ENCODE results near the gene NEURL1.

NEURL1 gene

GRCh38 chr10:103454026-103454425 lies 39.5 kb upstream of the NEURL1 start:
- H3K4me3 Mint-ChIP-seq = no peak overlapping the region
- peaks cover 14 to 22% of the 10 kb centered on the region in 2 donors for H3K36me3 Mint-ChIP-seq

GRCh38 chr10:103455235-103455634 lies 38.3 kb upstream of the NEURL1 start:
- DNase-seq (no peak), ATAC-seq (replicated peaks) (no peak)
- Mint-ChIP-seq H3K36me3 (peaks cover 5 to 11% of the 10 kb centered on the region in 2 donors), H3K27me3 (peaks cover 7 to 18% of the 10 kb centered on the region in 2 donors), H3K4me1 (peaks cover 20 to 21% of the 10 kb centered on the region in 2 donors), H3K9me3 (no peaks in the 10 kb centered on the region), H3K27ac (no peak overlapping the region), H3K4me3 (no peak overlapping the region)

More at GRCh38 chr10:103454026-103454425, 39.5 kb upstream of the NEURL1 start:
- H3K4me1 Mint-ChIP-seq = peaks cover 20 to 29% of the 10 kb centered on the region in 2 donors
- H3K27me3 Mint-ChIP-seq = peaks cover 15 to 18% of the 10 kb centered on the region in 2 donors
- H3K27ac Mint-ChIP-seq = no peak overlapping the region
- ATAC-seq (replicated peaks) = no peak
- DNase-seq = no peak
- H3K9me3 Mint-ChIP-seq = no peaks in the 10 kb centered on the region

GRCh38 chr10:103456074-103456660 lies 37.3 kb upstream of the NEURL1 start:
- H3K36me3 Mint-ChIP-seq = peaks cover 1 to 3% of the 10 kb centered on the region in 2 donors
- H3K9me3 Mint-ChIP-seq = no peaks in the 10 kb centered on the region
- no peak overlapping the region for H3K4me3 Mint-ChIP-seq
- peaks cover 13 to 15% of the 10 kb centered on the region in 2 donors for H3K4me1 Mint-ChIP-seq
- no peak for DNase-seq
- no peak overlapping the region for H3K27ac Mint-ChIP-seq
- ATAC-seq (replicated peaks) = no peak
- H3K27me3 Mint-ChIP-seq = peaks cover 7 to 18% of the 10 kb centered on the region in 2 donors

GRCh38 chr10:103457176-103457712 lies 36.3 kb upstream of the NEURL1 start:
- H3K27me3 Mint-ChIP-seq = peaks cover 4 to 18% of the 10 kb centered on the region in 2 donors
- peak overlapping the region; percentile 75 for H3K27ac Mint-ChIP-seq
- ATAC-seq (replicated peaks) (no peak), DNase-seq (no peak)
- peaks cover 0 to 1% of the 10 kb centered on the region in 2 donors for H3K36me3 Mint-ChIP-seq
- peaks cover 6 to 7% of the 10 kb centered on the region in 2 donors for H3K4me1 Mint-ChIP-seq
- no peak overlapping the region for H3K4me3 Mint-ChIP-seq
- H3K9me3 Mint-ChIP-seq = no peaks in the 10 kb centered on the region

- Mint-ChIP-seq H3K27me3 (peaks cover 4 to 13% of the 10 kb centered on the region in 2 donors), H3K9me3 (no peaks in the 10 kb centered on the region), H3K4me1 (peaks cover 0 to 1% of the 10 kb centered on the region in 2 donors), H3K36me3 (peaks cover 0 to 1% of the 10 kb centered on the region in 2 donors), H3K4me3 (no peak overlapping the region), H3K27ac (no peak overlapping the region)
- no peak for DNase-seq
- ATAC-seq (replicated peaks) = no peak
Measured at GRCh38 chr10:103457896-103458583, 35.5 kb upstream of the NEURL1 start.

GRCh38 chr10:103458720-103459119 lies 34.8 kb upstream of the NEURL1 start, which contains the start of gene CALHM1:
Gene CALHM1, minus strand, starts transcription at chr10:103458900. Its CDS starts 149 bp downstream, at chr10:103458751.
- H3K4me1 Mint-ChIP-seq = peaks cover 0 to 1% of the 10 kb centered on the region in 2 donors
- peak; percentile 63 to 79 for ATAC-seq (replicated peaks)
- no peak within 1 kb of the TSS for H3K4me3 Mint-ChIP-seq
- H3K9me3 Mint-ChIP-seq = no peaks in the 10 kb centered on the region
- H3K27me3 Mint-ChIP-seq = peaks cover under 1 to 6% of the 10 kb centered on the region in 2 donors
- no peaks in the 10 kb centered on the region for H3K36me3 Mint-ChIP-seq
- H3K27ac Mint-ChIP-seq = no peak within 1 kb of the TSS
- DNase-seq = no peak

- Mint-ChIP-seq H3K27ac (no peak overlapping the region), H3K4me3 (no peak overlapping the region)
- ATAC-seq (replicated peaks) = no peak
Measured at GRCh38 chr10:103459615-103460014, 33.9 kb upstream of the NEURL1 start.

GRCh38 chr10:103463499-103463898 lies 30.0 kb upstream of the NEURL1 start:
- ATAC-seq (replicated peaks) (no peak), DNase-seq (no peak)
- Mint-ChIP-seq H3K27me3 (no peaks in the 10 kb centered on the region), H3K4me3 (no peak overlapping the region), H3K36me3 (no peaks in the 10 kb centered on the region), H3K9me3 (no peaks in the 10 kb centered on the region), H3K27ac (no peak overlapping the region), H3K4me1 (peaks cover 17 to 21% of the 10 kb centered on the region in 2 donors)

More at GRCh38 chr10:103459615-103460014, 33.9 kb upstream of the NEURL1 start:
- Mint-ChIP-seq H3K27me3 (peaks cover 0 to 2% of the 10 kb centered on the region in 2 donors), H3K4me1 (peaks cover 0 to 1% of the 10 kb centered on the region in 2 donors), H3K36me3 (no peaks in the 10 kb centered on the region), H3K9me3 (no peaks in the 10 kb centered on the region)
- no peak for DNase-seq

- ATAC-seq (replicated peaks) = no peak
Measured at GRCh38 chr10:103465411-103466179, 27.9 kb upstream of the NEURL1 start.

GRCh38 chr10:103466734-103467133 lies 26.8 kb upstream of the NEURL1 start:
- Mint-ChIP-seq H3K27me3 (no peaks in the 10 kb centered on the region), H3K27ac (peak overlapping the region; percentile 91), H3K9me3 (peaks cover 0 to 3% of the 10 kb centered on the region in 2 donors), H3K36me3 (peaks cover 0 to 5% of the 10 kb centered on the region in 2 donors), H3K4me1 (peaks cover 30 to 43% of the 10 kb centered on the region in 2 donors), H3K4me3 (no peak overlapping the region)
- DNase-seq (no peak), ATAC-seq (replicated peaks) (no peak)

More at GRCh38 chr10:103465411-103466179, 27.9 kb upstream of the NEURL1 start:
- Mint-ChIP-seq H3K36me3 (peaks cover 0 to 2% of the 10 kb centered on the region in 2 donors), H3K9me3 (peaks cover 0 to under 1% of the 10 kb centered on the region in 2 donors), H3K27ac (no peak overlapping the region), H3K4me1 (peaks cover 25 to 33% of the 10 kb centered on the region in 2 donors), H3K4me3 (no peak overlapping the region), H3K27me3 (no peaks in the 10 kb centered on the region)
- DNase-seq = no peak

- ATAC-seq (replicated peaks) (peak in 1 of 2 donors; percentile 26), DNase-seq (peak; percentile 45)
- peaks cover 0 to 3% of the 10 kb centered on the region in 2 donors for H3K9me3 Mint-ChIP-seq
- H3K27me3 Mint-ChIP-seq = no peaks in the 10 kb centered on the region
- H3K27ac Mint-ChIP-seq = peak overlapping the region; percentile 91
- H3K4me1 Mint-ChIP-seq = peaks cover 34 to 49% of the 10 kb centered on the region in 2 donors
- peak overlapping the region in 1 of 2 donors; percentile 15 for H3K4me3 Mint-ChIP-seq
- peaks cover 0 to 5% of the 10 kb centered on the region in 2 donors for H3K36me3 Mint-ChIP-seq
Measured at GRCh38 chr10:103467406-103467805, 26.1 kb upstream of the NEURL1 start.

GRCh38 chr10:103469201-103469600 lies 24.3 kb upstream of the NEURL1 start:
- ATAC-seq (replicated peaks) (no peak), DNase-seq (no peak)
- Mint-ChIP-seq H3K36me3 (peaks cover 0 to 5% of the 10 kb centered on the region in 2 donors), H3K27ac (peak overlapping the region; percentile 0), H3K27me3 (no peaks in the 10 kb centered on the region), H3K4me1 (peaks cover 38 to 52% of the 10 kb centered on the region in 2 donors), H3K4me3 (no peak overlapping the region), H3K9me3 (peaks cover 0 to 3% of the 10 kb centered on the region in 2 donors)

GRCh38 chr10:103470761-103471653 lies 22.5 kb upstream of the NEURL1 start:
- peaks cover 0 to 5% of the 10 kb centered on the region in 2 donors for H3K36me3 Mint-ChIP-seq
- H3K9me3 Mint-ChIP-seq = peaks cover 0 to 3% of the 10 kb centered on the region in 2 donors
- H3K27me3 Mint-ChIP-seq = no peaks in the 10 kb centered on the region
- ATAC-seq (replicated peaks) (peak; percentile 81 to 85), DNase-seq (peak; percentile 68)
- peak overlapping the region; percentile 94 for H3K27ac Mint-ChIP-seq
- H3K4me3 Mint-ChIP-seq = peak overlapping the region; percentile 71 to 77
- H3K4me1 Mint-ChIP-seq = peaks cover 38 to 52% of the 10 kb centered on the region in 2 donors
